ENCODE data around the gene RAB4A.
A peak's percentile ranks its signal among the peaks of the same experiment; 100 is the strongest.

RAB4A gene

GRCh38 chr1:229341774-229342655 is 71.1 kb downstream of the RAB4A start:
- peak; percentile 77 for DNase-seq

- peak; percentile 48 for DNase-seq
Observed at GRCh38 chr1:229342656-229343569, 72.0 kb downstream of the RAB4A start, which contains the start of gene CCSAP. Gene CCSAP (minus strand): TSS chr1:229343047. CDS start chr1:229342465, 582 bp downstream.

- no peak for DNase-seq
Observed at GRCh38 chr1:229344139-229344538, 73.2 kb downstream of the RAB4A start.

- no peak for DNase-seq
Observed at GRCh38 chr1:229344937-229345684, 74.2 kb downstream of the RAB4A start.

GRCh38 chr1:229347528-229347927 is 76.6 kb downstream of the RAB4A start:
- DNase-seq: no peak

- DNase-seq: no peak
Observed at GRCh38 chr1:229349463-229350385, 78.8 kb downstream of the RAB4A start.

GRCh38 chr1:229352975-229353374 is 82.1 kb downstream of the RAB4A start:
- DNase-seq: no peak

GRCh38 chr1:229354226-229354625 is 83.3 kb downstream of the RAB4A start:
- DNase-seq: no peak
